Measurements from ENCODE around the gene TAS2R40. TPM values are rescaled to one million over a fixed set of nuclear protein-coding genes. Genes with fewer than 3 reads are reported as not detected.

Gene TAS2R40
- total RNA-seq, 4 donors from 2014 or later, result not detected

- DNase-seq (ENCODE audit: low spot score in 2 of 2), result no peak
- 90 to 97% methylated on average over 1 of the region's 1 CpG for WGBS, 2 donors
- intact Hi-C loops (cut with DNase I; ENCODE audit: low total_unique reads), result no loop called here
These were observed 49.4 kb downstream of the TAS2R40 start for GRCh38 chr7:143271240-143271639.

More at GRCh38 chr7:143271240-143271639, 49.4 kb downstream of the TAS2R40 start:
- TF ChIP-seq POLR2A (IDR thresholded peaks at IDR 0.05) (no peak), CTCF (IDR thresholded peaks at IDR 0.05) (no peak)
- H3K4me3 ChIP-seq (ENCODE audit: low read depth, poor library complexity, severe bottlenecking), result no peak overlapping the region

Other genes starting within 250 kb of the TAS2R40 start
- not detected for gene OR9A2, start 194.9 kb upstream of the TAS2R40 start, total RNA-seq
- not detected for gene OR6V1, start 169.7 kb upstream of the TAS2R40 start, total RNA-seq
- 1,000 to 10,000 TPM in 1 of 4 donors, 100 to 1,000 TPM in 2, 10 to 100 TPM in 1; 64.4 to 1,497 (median 370) TPM for gene PIP, start 90.0 kb upstream of the TAS2R40 start, total RNA-seq
- not detected for gene TAS2R39, start 38.6 kb upstream of the TAS2R40 start, total RNA-seq
- 100 to 1,000 TPM in 3 of 4 donors, 10 to 100 TPM in 1; 97.0 to 180 (median 139) TPM for gene GSTK1, start 41.4 kb downstream of the TAS2R40 start, total RNA-seq
- 10 to 100 TPM in 3 of 4 donors, 1 to 10 TPM in 1; 7.8 to 12.8 (median 11.6) TPM for gene TMEM139, start 62.9 kb downstream of the TAS2R40 start, total RNA-seq
- gene CASP2, start 66.3 kb downstream of the TAS2R40 start, total RNA-seq, result 10 to 100 TPM in 3 of 4 donors, 1 to 10 TPM in 1; 9.6 to 22.7 (median 16.0) TPM
- not detected for gene CLCN1, start 94.1 kb downstream of the TAS2R40 start, total RNA-seq
- gene FAM131B, start 140.7 kb downstream of the TAS2R40 start, total RNA-seq, result 1 to 10 TPM in 1 of 4 donors, under 1 TPM in 2, not detected in 1; 0.27 to 1.4 (median 0.42) TPM
- 10 to 100 TPM; 45.6 to 91.1 (median 60.9) TPM for gene ZYX, start 159.3 kb downstream of the TAS2R40 start, total RNA-seq
- gene EPHA1, start 186.8 kb downstream of the TAS2R40 start, total RNA-seq, result 10 to 100 TPM; 51.7 to 94.5 (median 64.2) TPM
- gene TAS2R60, start 221.4 kb downstream of the TAS2R40 start, total RNA-seq, result not detected